GM12878 (cell line): Measurements from ENCODE around the gene ZFR. TPM values are rescaled to one million over a fixed set of nuclear protein-coding genes. Genes with fewer than 3 reads are reported as not detected.

Experiments used
- ATF7 ChIP-seq: fragments of 450-650 bp; IDR thresholded peaks from 2 replicates; pipeline ENCODE4 v1.6.1; 2016; ENCODE audit warnings: low read depth, mild to moderate bottlenecking
- CREM ChIP-seq: IDR thresholded peaks from 2 replicates; pipeline ENCODE4 v1.6.1; 2014; ENCODE audit warnings: antibody characterized with exemption, low read depth
- CUX1 ChIP-seq: IDR thresholded peaks from 2 replicates; pipeline ENCODE4 v1.6.1; 2012; ENCODE audit warnings: improper control_type of control experiment, low read depth, low read length; ENCODE audit not compliant: insufficient replicate concordance
- IKZF1 ChIP-seq: fragments of 450-650 bp; conservative IDR thresholded peaks from 2 replicates; pipeline ENCODE4 v1.6.1; 2017; ENCODE audit warnings: antibody characterized with exemption, mild to moderate bottlenecking
- KDM1A ChIP-seq: fragments of 200-600 bp; sonication (generic); IDR thresholded peaks from 2 replicates; pipeline ENCODE4 v1.6.1; 2016; ENCODE audit warnings: borderline replicate concordance
- MYB ChIP-seq: fragments of 150-350 bp; IDR thresholded peaks from 2 replicates; pipeline ENCODE4 v1.6.1; 2014; ENCODE audit warnings: mild to moderate bottlenecking, low read depth, low read length, borderline replicate concordance
- NR2C1 ChIP-seq: fragments of 450-650 bp; IDR thresholded peaks from 2 replicates; pipeline ENCODE4 v1.6.1; 2017; ENCODE audit warnings: antibody characterized with exemption, mild to moderate bottlenecking, moderate library complexity
- PAX5 ChIP-seq: IDR thresholded peaks from 2 replicates; pipeline ENCODE4 v1.6.1; 2011; ENCODE audit warnings: low read depth, low read length, borderline replicate concordance
- POLR2AphosphoS5 ChIP-seq: IDR thresholded peaks from 2 replicates; pipeline ENCODE4 v1.6.1; 2011; ENCODE audit warnings: mild to moderate bottlenecking, low read length, inconsistent platforms
- POU2F2 ChIP-seq: IDR thresholded peaks from 3 replicates; pipeline ENCODE4 v1.6.1; 2011; ENCODE audit warnings: low read depth, mild to moderate bottlenecking, low read length, borderline replicate concordance
- RB1 ChIP-seq: fragments of 450-650 bp; formaldehyde crosslinking; IDR thresholded peaks from 2 replicates; pipeline ENCODE4 v1.6.1; 2017; ENCODE audit warnings: mild to moderate bottlenecking, borderline replicate concordance
- RELA ChIP-seq: fragments of 450-650 bp; IDR thresholded peaks from 2 replicates; pipeline ENCODE4 v1.8.0; 2014; ENCODE audit warnings: borderline replicate concordance; ENCODE audit not compliant: partially characterized antibody
- SRF ChIP-seq, 2 experiments: IDR thresholded peaks; 2 replicates each; pipeline ENCODE4 v1.6.1; 2011; ENCODE audit warnings: low read depth in 2 of 2, low read length in 2 of 2, mild to moderate bottlenecking in 1 of 2, moderate library complexity in 1 of 2
- WRNIP1 ChIP-seq: IDR thresholded peaks from 2 replicates; pipeline ENCODE4 v1.6.1; 2011; ENCODE audit warnings: low read depth, low read length, improper control_type of control experiment, borderline replicate concordance
- YY1 ChIP-seq: IDR thresholded peaks from 2 replicates; pipeline ENCODE4 v1.6.1; 2011; ENCODE audit warnings: low read depth, mild to moderate bottlenecking, low read length
- ZBTB33 ChIP-seq: fragments of 450-650 bp; IDR thresholded peaks from 2 replicates; pipeline ENCODE4 v1.6.1; 2017; ENCODE audit warnings: mild to moderate bottlenecking
- ZNF217 ChIP-seq: fragments of 450-650 bp; IDR thresholded peaks from 2 replicates; pipeline ENCODE4 v1.6.1; 2017; ENCODE audit warnings: antibody characterized with exemption, mild to moderate bottlenecking
- ZNF687 ChIP-seq: fragments of 450-650 bp; IDR thresholded peaks from 2 replicates; pipeline ENCODE4 v1.6.1; 2017; ENCODE audit warnings: mild to moderate bottlenecking, moderate library complexity
- ZSCAN29 ChIP-seq: fragments of 450-650 bp; IDR thresholded peaks from 2 replicates; pipeline ENCODE4 v1.6.1; 2017; ENCODE audit warnings: mild to moderate bottlenecking, moderate library complexity
- polyA plus RNA-seq, 11 experiments: library from polyadenylated mRNA; depleted of rRNA in 4 of 11; unstranded in 6 of 11; stranded (reverse) in 5 of 11; fragments of >200 nt; fragmentation: Nextera tagmentation in 4 of 11; fragmentation: Illumina TruSeq in 1 of 11; extraction: Ambion mirVana in 4 of 11; extraction: Trizol in 1 of 11; gene quantifications; 1 replicate in 1 of 11; 2 replicates in 10 of 11; pipeline versions ENCODE4 v1.2.1 to v1.2.3, GENCODE V29; 2011 to 2016; ENCODE audit warnings: inconsistent platforms in 2 of 11, missing spikeins in 2 of 11, low read depth in 1 of 11
- total RNA-seq, 4 experiments: library from RNA; depleted of rRNA in 3 of 4; stranded (reverse); fragments of >200 nt in 3 of 4; fragmentation: Illumina TruSeq in 1 of 4; extraction: Trizol in 1 of 4; gene quantifications; 2 replicates each; pipeline versions ENCODE4 v1.2.1 to v1.2.3, GENCODE V29; 2013 to 2021

ZFR gene
- total and polyA plus RNA-seq, 10 of the 15 experiments (the other 5 are each of a cell fraction or from before 2014, with no cell fraction given), result 33.7 to 90.6 (median 72.9) TPM

- TF ChIP-seq RB1 (peak; percentile 49; the same call in 1 of the 2 replicates), KDM1A (no peak), CUX1 (no peak), RELA (peak; percentile 32), IKZF1 (peak; percentile 97), SRF (IDR thresholded peaks at IDR 0.05; ENCODE audit: low read depth in 2 of 2, low read length in 2 of 2) (no peak), ZNF687 (peak; percentile 93), POU2F2 (no peak), YY1 (0 out of 2 replicates have a peak, but pooled peaks have one; percentile 17), POLR2AphosphoS5 (peak; percentile 78), PAX5 (peak; percentile 98), MYB (no peak), ATF7 (no peak), ZBTB33 (no peak), CREM (peak; percentile 55; the same call in 1 of the 2 replicates), ZNF217 (no peak), WRNIP1 (no peak), ZSCAN29 (no peak), NR2C1 (peak; percentile 96)
Observed at GRCh38 chr5:32444431-32445286, at the start of gene ZFR (continued).
